HG02678 (cell line): ENCODE results near the gene RNF169.

Source experiments
- ATAC-seq: cut with Tn5 transposase; IDR thresholded peaks from one replicate; pipeline ENCODE4 v1.9.1; 2021; ENCODE audit warnings: mild to moderate bottlenecking, moderate library complexity; ENCODE audit not compliant: unreplicated experiment

The RNF169 gene

GRCh38 chr11:74766905-74767304 lies 18.3 kb downstream of the RNF169 start:
- ATAC-seq = no peak

GRCh38 chr11:74768172-74768651 lies 19.6 kb downstream of the RNF169 start:
- ATAC-seq = peak; percentile 48

- ATAC-seq = no peak
These were observed 20.5 kb downstream of the RNF169 start for GRCh38 chr11:74769055-74769707.

- no peak for ATAC-seq
These were observed 21.8 kb downstream of the RNF169 start for GRCh38 chr11:74770456-74770855.

GRCh38 chr11:74771139-74771538 lies 22.5 kb downstream of the RNF169 start:
- no peak for ATAC-seq

- ATAC-seq = no peak
These were observed 24.8 kb downstream of the RNF169 start for GRCh38 chr11:74773476-74773875.

- ATAC-seq = no peak
These were observed 27.1 kb downstream of the RNF169 start for GRCh38 chr11:74775762-74776161.

- no peak for ATAC-seq
These were observed 27.9 kb downstream of the RNF169 start for GRCh38 chr11:74776546-74776945.

- ATAC-seq = no peak
These were observed 28.4 kb downstream of the RNF169 start for GRCh38 chr11:74777038-74777437.

- no peak for ATAC-seq
These were observed 29.2 kb downstream of the RNF169 start for GRCh38 chr11:74777877-74778276.

GRCh38 chr11:74778581-74778980 lies 29.9 kb downstream of the RNF169 start:
- ATAC-seq = no peak

- ATAC-seq = no peak
These were observed 31.8 kb downstream of the RNF169 start for GRCh38 chr11:74780248-74781005.

- ATAC-seq = peak; percentile 79
These were observed 34.7 kb downstream of the RNF169 start for GRCh38 chr11:74783241-74783871.

- ATAC-seq = peak; percentile 56
These were observed 35.6 kb downstream of the RNF169 start for GRCh38 chr11:74784234-74784633.

GRCh38 chr11:74784726-74785125 lies 36.1 kb downstream of the RNF169 start:
- ATAC-seq = no peak

- no peak for ATAC-seq
These were observed 37.9 kb downstream of the RNF169 start for GRCh38 chr11:74786574-74786973.

- no peak for ATAC-seq
These were observed 42.9 kb downstream of the RNF169 start for GRCh38 chr11:74791333-74792100.

- ATAC-seq = no peak
These were observed 57.6 kb downstream of the RNF169 start for GRCh38 chr11:74806267-74806666.

- ATAC-seq = no peak
These were observed 61.2 kb downstream of the RNF169 start for GRCh38 chr11:74809801-74810200.

GRCh38 chr11:74815966-74816365 lies 67.3 kb downstream of the RNF169 start:
- ATAC-seq = no peak

GRCh38 chr11:74816664-74817063 lies 68.0 kb downstream of the RNF169 start:
- ATAC-seq = no peak
